Measurements from ENCODE around the gene SCD. TPM values are rescaled to one million over a fixed set of nuclear protein-coding genes. Genes with fewer than 3 reads are reported as not detected.
A peak's percentile ranks its signal among the peaks of the same experiment; 100 is the strongest.

SCD gene
- total and polyA plus RNA-seq, 2 of the 13 experiments (the other 11 are each of a cell fraction or from before 2014, with no cell fraction given), result 492 to 512 TPM

DNA sequence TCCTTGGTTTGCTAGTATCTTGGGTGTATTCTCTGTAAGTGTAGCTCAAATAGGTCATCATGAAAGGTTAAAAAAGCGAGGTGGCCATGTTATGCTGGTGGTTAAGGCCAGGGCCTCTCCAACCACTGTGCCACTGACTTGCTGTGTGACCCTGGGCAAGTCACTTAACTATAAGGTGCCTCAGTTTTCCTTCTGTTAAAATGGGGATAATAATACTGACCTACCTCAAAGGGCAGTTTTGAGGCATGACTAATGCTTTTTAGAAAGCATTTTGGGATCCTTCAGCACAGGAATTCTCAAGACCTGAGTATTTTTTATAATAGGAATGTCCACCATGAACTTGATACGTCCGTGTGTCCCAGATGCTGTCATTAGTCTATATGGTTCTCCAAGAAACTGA, 17.1 kb downstream of the SCD start (continued):
- TF ChIP-seq, protein P1, sequence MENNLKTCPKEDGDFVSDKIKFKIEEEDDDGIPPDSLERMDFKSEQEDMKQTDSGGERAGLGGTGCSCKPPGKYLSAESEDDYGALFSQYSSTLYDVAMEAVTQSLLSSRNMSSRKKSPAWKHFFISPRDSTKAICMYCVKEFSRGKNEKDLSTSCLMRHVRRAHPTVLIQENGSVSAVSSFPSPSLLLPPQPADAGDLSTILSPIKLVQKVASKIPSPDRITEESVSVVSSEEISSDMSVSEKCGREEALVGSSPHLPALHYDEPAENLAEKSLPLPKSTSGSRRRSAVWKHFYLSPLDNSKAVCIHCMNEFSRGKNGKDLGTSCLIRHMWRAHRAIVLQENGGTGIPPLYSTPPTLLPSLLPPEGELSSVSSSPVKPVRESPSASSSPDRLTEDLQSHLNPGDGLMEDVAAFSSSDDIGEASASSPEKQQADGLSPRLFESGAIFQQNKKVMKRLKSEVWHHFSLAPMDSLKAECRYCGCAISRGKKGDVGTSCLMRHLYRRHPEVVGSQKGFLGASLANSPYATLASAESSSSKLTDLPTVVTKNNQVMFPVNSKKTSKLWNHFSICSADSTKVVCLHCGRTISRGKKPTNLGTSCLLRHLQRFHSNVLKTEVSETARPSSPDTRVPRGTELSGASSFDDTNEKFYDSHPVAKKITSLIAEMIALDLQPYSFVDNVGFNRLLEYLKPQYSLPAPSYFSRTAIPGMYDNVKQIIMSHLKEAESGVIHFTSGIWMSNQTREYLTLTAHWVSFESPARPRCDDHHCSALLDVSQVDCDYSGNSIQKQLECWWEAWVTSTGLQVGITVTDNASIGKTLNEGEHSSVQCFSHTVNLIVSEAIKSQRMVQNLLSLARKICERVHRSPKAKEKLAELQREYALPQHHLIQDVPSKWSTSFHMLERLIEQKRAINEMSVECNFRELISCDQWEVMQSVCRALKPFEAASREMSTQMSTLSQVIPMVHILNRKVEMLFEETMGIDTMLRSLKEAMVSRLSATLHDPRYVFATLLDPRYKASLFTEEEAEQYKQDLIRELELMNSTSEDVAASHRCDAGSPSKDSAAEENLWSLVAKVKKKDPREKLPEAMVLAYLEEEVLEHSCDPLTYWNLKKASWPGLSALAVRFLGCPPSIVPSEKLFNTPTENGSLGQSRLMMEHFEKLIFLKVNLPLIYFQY (CRISPR knock-in tag; IDR thresholded peaks at IDR 0.05; ENCODE audit: borderline replicate concordance), result no peak
- TF ChIP-seq, protein P2, sequence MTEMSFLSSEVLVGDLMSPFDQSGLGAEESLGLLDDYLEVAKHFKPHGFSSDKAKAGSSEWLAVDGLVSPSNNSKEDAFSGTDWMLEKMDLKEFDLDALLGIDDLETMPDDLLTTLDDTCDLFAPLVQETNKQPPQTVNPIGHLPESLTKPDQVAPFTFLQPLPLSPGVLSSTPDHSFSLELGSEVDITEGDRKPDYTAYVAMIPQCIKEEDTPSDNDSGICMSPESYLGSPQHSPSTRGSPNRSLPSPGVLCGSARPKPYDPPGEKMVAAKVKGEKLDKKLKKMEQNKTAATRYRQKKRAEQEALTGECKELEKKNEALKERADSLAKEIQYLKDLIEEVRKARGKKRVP (CRISPR knock-in tag; IDR thresholded peaks at IDR 0.05), result no peak
- TF ChIP-seq ZSCAN30 (CRISPR knock-in tag; IDR thresholded peaks at IDR 0.05), result no peak
- TF ChIP-seq, protein P3, sequence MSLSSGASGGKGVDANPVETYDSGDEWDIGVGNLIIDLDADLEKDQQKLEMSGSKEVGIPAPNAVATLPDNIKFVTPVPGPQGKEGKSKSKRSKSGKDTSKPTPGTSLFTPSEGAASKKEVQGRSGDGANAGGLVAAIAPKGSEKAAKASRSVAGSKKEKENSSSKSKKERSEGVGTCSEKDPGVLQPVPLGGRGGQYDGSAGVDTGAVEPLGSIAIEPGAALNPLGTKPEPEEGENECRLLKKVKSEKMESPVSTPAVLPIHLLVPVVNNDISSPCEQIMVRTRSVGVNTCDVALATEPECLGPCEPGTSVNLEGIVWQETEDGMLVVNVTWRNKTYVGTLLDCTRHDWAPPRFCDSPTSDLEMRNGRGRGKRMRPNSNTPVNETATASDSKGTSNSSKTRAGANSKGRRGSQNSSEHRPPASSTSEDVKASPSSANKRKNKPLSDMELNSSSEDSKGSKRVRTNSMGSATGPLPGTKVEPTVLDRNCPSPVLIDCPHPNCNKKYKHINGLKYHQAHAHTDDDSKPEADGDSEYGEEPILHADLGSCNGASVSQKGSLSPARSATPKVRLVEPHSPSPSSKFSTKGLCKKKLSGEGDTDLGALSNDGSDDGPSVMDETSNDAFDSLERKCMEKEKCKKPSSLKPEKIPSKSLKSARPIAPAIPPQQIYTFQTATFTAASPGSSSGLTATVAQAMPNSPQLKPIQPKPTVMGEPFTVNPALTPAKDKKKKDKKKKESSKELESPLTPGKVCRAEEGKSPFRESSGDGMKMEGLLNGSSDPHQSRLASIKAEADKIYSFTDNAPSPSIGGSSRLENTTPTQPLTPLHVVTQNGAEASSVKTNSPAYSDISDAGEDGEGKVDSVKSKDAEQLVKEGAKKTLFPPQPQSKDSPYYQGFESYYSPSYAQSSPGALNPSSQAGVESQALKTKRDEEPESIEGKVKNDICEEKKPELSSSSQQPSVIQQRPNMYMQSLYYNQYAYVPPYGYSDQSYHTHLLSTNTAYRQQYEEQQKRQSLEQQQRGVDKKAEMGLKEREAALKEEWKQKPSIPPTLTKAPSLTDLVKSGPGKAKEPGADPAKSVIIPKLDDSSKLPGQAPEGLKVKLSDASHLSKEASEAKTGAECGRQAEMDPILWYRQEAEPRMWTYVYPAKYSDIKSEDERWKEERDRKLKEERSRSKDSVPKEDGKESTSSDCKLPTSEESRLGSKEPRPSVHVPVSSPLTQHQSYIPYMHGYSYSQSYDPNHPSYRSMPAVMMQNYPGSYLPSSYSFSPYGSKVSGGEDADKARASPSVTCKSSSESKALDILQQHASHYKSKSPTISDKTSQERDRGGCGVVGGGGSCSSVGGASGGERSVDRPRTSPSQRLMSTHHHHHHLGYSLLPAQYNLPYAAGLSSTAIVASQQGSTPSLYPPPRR (CRISPR knock-in tag; IDR thresholded peaks at IDR 0.05; ENCODE audit: borderline replicate concordance), result no peak
- 0 out of 2 replicates have a peak, but pooled peaks have one; percentile 1 for TF ChIP-seq POLR2AphosphoS5 (IDR thresholded peaks at IDR 0.05; ENCODE audit: low read depth, low read length)
- no peak for TF ChIP-seq KDM5A (IDR thresholded peaks at IDR 0.05; ENCODE audit: borderline replicate concordance, low read length)
- TF ChIP-seq SMC3 (IDR thresholded peaks at IDR 0.05; ENCODE audit: low read length), result no peak
- TF ChIP-seq SATB2 (CRISPR knock-in tag; IDR thresholded peaks at IDR 0.05), result no peak
- peak; percentile 94 for TF ChIP-seq ZNF629 (CRISPR knock-in tag; conservative IDR thresholded peaks at IDR 0.05)
- TF ChIP-seq ZMYM3 (CRISPR knock-in tag; IDR thresholded peaks at IDR 0.05), result peak; percentile 69; the same call in 1 of the 2 replicates
- TF ChIP-seq, protein P4, sequence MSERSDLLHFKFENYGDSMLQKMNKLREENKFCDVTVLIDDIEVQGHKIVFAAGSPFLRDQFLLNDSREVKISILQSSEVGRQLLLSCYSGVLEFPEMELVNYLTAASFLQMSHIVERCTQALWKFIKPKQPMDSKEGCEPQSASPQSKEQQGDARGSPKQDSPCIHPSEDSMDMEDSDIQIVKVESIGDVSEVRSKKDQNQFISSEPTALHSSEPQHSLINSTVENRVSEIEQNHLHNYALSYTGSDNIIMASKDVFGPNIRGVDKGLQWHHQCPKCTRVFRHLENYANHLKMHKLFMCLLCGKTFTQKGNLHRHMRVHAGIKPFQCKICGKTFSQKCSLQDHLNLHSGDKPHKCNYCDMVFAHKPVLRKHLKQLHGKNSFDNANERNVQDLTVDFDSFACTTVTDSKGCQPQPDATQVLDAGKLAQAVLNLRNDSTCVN (CRISPR knock-in tag; IDR thresholded peaks at IDR 0.05; ENCODE audit: borderline replicate concordance), result no peak
- no peak for TF ChIP-seq ZNF563 (CRISPR knock-in tag; IDR thresholded peaks at IDR 0.05)
- TF ChIP-seq SRSF1 (optimal IDR thresholded peaks at IDR 0.05; ENCODE audit: low read depth, low read length), result no peak
- TF ChIP-seq PHF21A (CRISPR knock-in tag; IDR thresholded peaks at IDR 0.05), result no peak
